GM19452 (cell line): Measurements from ENCODE around the gene KLHL1.

Experiments
- ATAC-seq: cut with Tn5 transposase; IDR thresholded peaks from one replicate; pipeline ENCODE4 v1.9.1; 2021; ENCODE audit not compliant: unreplicated experiment

KLHL1 gene

GRCh38 chr13:69690999-69691398, 417.3 kb downstream of the KLHL1 start:
- no peak for ATAC-seq

- no peak for ATAC-seq
Measured at GRCh38 chr13:69683921-69684686, 424.1 kb downstream of the KLHL1 start.

GRCh38 chr13:69681722-69682121, 426.5 kb downstream of the KLHL1 start:
- ATAC-seq, result no peak

GRCh38 chr13:69677343-69677742, 430.9 kb downstream of the KLHL1 start:
- no peak for ATAC-seq

GRCh38 chr13:69676286-69676685, 432.0 kb downstream of the KLHL1 start:
- ATAC-seq, result no peak

- ATAC-seq, result no peak
Measured at GRCh38 chr13:69660155-69660554, 448.1 kb downstream of the KLHL1 start.

GRCh38 chr13:69657676-69658075, 450.6 kb downstream of the KLHL1 start:
- ATAC-seq, result no peak

- ATAC-seq, result no peak
Measured at GRCh38 chr13:69654392-69654791, 453.9 kb downstream of the KLHL1 start.
